MM.1S (cell line): Measurements from ENCODE around the gene SDHC.

ENCODE experiments used
- CTCF ChIP-seq: fragments of 300-600 bp; sonication (generic); IDR thresholded peaks from 2 replicates; pipeline ENCODE4 v1.5.1; 2016; ENCODE audit warnings: antibody characterized with exemption, low read length, mixed read lengths
- EZH2phosphoT487 ChIP-seq: fragments of 300-600 bp; sonication (generic); IDR thresholded peaks from 2 replicates; pipeline ENCODE4 v1.6.1; 2018; ENCODE audit warnings: antibody characterized with exemption, low read length

GRCh38 chr1:161393151-161393550 is 79.0 kb downstream of the SDHC start:
- no peak for TF ChIP-seq CTCF
- no peak for TF ChIP-seq EZH2phosphoT487
